Measurements from ENCODE around the gene TRAPPC3.

GRCh38 chr1:36153476-36153875 lies 4.2 kb upstream of the TRAPPC3 start:
- TF ChIP-seq ZNF624 (tag by site-specific recombination; IDR thresholded peaks at IDR 0.05) (no peak), CTCF (tag by site-specific recombination; IDR thresholded peaks at IDR 0.05) (no peak), ZNF707 (tag by site-specific recombination; IDR thresholded peaks at IDR 0.05) (no peak), ZNF335 (tag by site-specific recombination; conservative IDR thresholded peaks at IDR 0.05) (no peak), ZNF398 (tag by site-specific recombination; IDR thresholded peaks at IDR 0.05) (no peak), KLF9 (tag by site-specific recombination; IDR thresholded peaks at IDR 0.05; ENCODE audit: low read depth) (no peak), ZBTB49 (tag by site-specific recombination; IDR thresholded peaks at IDR 0.05; ENCODE audit: low read depth) (no peak), YY1 (tag by site-specific recombination; IDR thresholded peaks at IDR 0.05) (no peak), ZNF555 (tag by site-specific recombination; conservative IDR thresholded peaks at IDR 0.05) (no peak), ZNF292 (tag by site-specific recombination; IDR thresholded peaks at IDR 0.05; ENCODE audit: borderline replicate concordance, low read depth) (no peak), ZNF157 (tag by site-specific recombination; IDR thresholded peaks at IDR 0.05) (no peak), ZNF302 (tag by site-specific recombination; IDR thresholded peaks at IDR 0.05; ENCODE audit: low read depth) (no peak)
